CD4-positive, alpha-beta T cell (primary cell): ENCODE data around the gene BLTP3B. TPM values are rescaled to one million over a fixed set of nuclear protein-coding genes. Genes with fewer than 3 reads are reported as not detected.

Experiments used
- ATAC-seq: fragments of 200-7000 bp; cut with Tn5 transposase; one replicate; pipeline ENCODE4 v1.10.0; 2022; ENCODE audit warnings: mild to moderate bottlenecking; ENCODE audit not compliant: poor library complexity
- CTCF ChIA-PET: fragments of 350-600 bp; sonication (Branson Sonifier 250); formaldehyde crosslinking; loops from one replicate; lab custom pipeline; 2021; ENCODE audit warnings: antibody characterized with exemption, inconsistent platforms; lab: Charles Lee
- POLR2A ChIA-PET: fragments of 350-600 bp; sonication (Branson Sonifier 250); formaldehyde crosslinking; loops from one replicate; lab custom pipeline; 2021; ENCODE audit warnings: antibody characterized with exemption, inconsistent platforms; lab: Charles Lee
- DNase-seq, 14 experiments: peaks; one replicate each; pipeline ENCODE4 v3.0.0-alpha.2; 2013 to 2020; ENCODE audit warnings: mixed read lengths in 2 of 14
- H3K27ac ChIP-seq, 2 donors: one replicate each; pipeline versions ENCODE4 v1.5.1 to v1.7.0; 2013; ENCODE audit warnings: low read length in 2 of 2, low read depth in 1 of 2, mild to moderate bottlenecking in 1 of 2
- H3K27me3 ChIP-seq, 2 experiments: 1 replicate in 1 of 2; 2 replicates in 1 of 2; pipeline versions ENCODE4 v1.6.1 to v1.7.0; 2013; ENCODE audit warnings: low read length in 2 of 2, control low read depth in 1 of 2, mild to moderate bottlenecking in 1 of 2, moderate library complexity in 1 of 2; ENCODE audit not compliant: insufficient read depth in 2 of 2, control insufficient read depth in 1 of 2
- H3K36me3 ChIP-seq: one replicate; pipeline ENCODE4 v1.6.1; 2013; ENCODE audit warnings: low read length, control low read depth; ENCODE audit not compliant: insufficient read depth
- H3K4me1 ChIP-seq: one replicate; pipeline ENCODE4 v1.6.1; 2013; ENCODE audit warnings: low read length, control low read depth; ENCODE audit not compliant: insufficient read depth
- H3K4me3 ChIP-seq: one replicate; pipeline ENCODE4 v1.5.1; 2013; ENCODE audit warnings: mild to moderate bottlenecking, low read length, moderate library complexity
- H3K9me3 ChIP-seq, 2 experiments: 1 replicate in 1 of 2; 2 replicates in 1 of 2; pipeline versions ENCODE4 v1.6.1 to v1.7.0; 2013; ENCODE audit warnings: low read length in 2 of 2, mild to moderate bottlenecking in 2 of 2, control low read depth in 1 of 2, moderate library complexity in 1 of 2; ENCODE audit not compliant: control insufficient read depth in 1 of 2, insufficient read depth in 1 of 2
- H3K27ac Mint-ChIP-seq: one replicate; pipeline ENCODE4 v1.8.0; 2020; ENCODE audit warnings: mixed read lengths
- H3K27me3 Mint-ChIP-seq: one replicate; pipeline ENCODE4 v1.8.0; 2021; ENCODE audit warnings: mixed read lengths
- H3K36me3 Mint-ChIP-seq: one replicate; pipeline ENCODE4 v1.8.0; 2021; ENCODE audit warnings: low read depth, mixed read lengths
- H3K4me1 Mint-ChIP-seq: one replicate; pipeline ENCODE4 v1.8.0; 2021; ENCODE audit warnings: low read depth, mixed read lengths
- H3K4me3 Mint-ChIP-seq: one replicate; pipeline ENCODE4 v1.8.0; 2020; ENCODE audit warnings: mild to moderate bottlenecking, mixed read lengths
- H3K9me3 Mint-ChIP-seq: one replicate; pipeline ENCODE4 v1.8.0; 2020; ENCODE audit warnings: mixed read lengths
- intact Hi-C, 2 experiments: fragments of 100-400 bp; cut with DNase I in 1 of 2; cut with micrococcal nuclease in 1 of 2; formaldehyde crosslinking; loops; one replicate each; pipeline versions ENCODE4 v1.15.1 to v1.9.0; 2023 to 2025; cut with DNase I, micrococcal nuclease
- total RNA-seq, 174 experiments: library from RNA in 2 of 174; stranded (reverse) in 2 of 174; gene quantifications; one replicate each; pipeline ENCODE4 v1.2.3 and lab custom pipeline; 2021 to 2026
- TF ChIP-seq, protein P1 (sequence below): fragments of 200-600 bp; IDR thresholded peaks from one replicate; pipeline ENCODE4 v1.8.0; 2022; ENCODE audit warnings: antibody characterized with exemption, mild to moderate bottlenecking

Gene BLTP3B
- total RNA-seq, 2 experiments from 2014 or later, result 23.0 to 23.4 TPM

DNA sequence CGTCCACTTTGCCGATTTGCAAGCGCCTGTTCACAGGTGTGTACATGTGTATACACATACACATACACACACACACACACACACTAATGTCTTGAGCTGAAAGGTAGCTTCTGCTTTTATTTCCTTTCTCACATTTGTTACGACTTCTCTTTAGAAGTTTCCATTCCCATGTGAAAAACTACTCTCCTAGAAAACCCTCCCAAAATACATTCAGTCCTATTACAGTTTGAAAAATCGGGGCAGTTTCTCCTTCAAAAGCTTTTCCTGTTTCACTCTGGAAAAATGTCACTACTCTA lies 3.9 kb downstream of the BLTP3B start:
- no peak overlapping the region for H3K4me3 ChIP-seq
- H3K27ac ChIP-seq, result no peak overlapping the region
- Mint-ChIP-seq H3K4me3 (no peak overlapping the region), H3K4me1 (peaks cover 58% of the 10 kb centered on the region), H3K9me3 (no peaks in the 10 kb centered on the region), H3K27me3 (no peaks in the 10 kb centered on the region), H3K36me3 (peaks cover 6% of the 10 kb centered on the region), H3K27ac (no peak overlapping the region)
- intact Hi-C loops, result no loop called here
- ATAC-seq (no peak), DNase-seq (no peak)
- no peaks in the 10 kb centered on the region for H3K27me3 ChIP-seq
- TF ChIP-seq, protein P1, sequence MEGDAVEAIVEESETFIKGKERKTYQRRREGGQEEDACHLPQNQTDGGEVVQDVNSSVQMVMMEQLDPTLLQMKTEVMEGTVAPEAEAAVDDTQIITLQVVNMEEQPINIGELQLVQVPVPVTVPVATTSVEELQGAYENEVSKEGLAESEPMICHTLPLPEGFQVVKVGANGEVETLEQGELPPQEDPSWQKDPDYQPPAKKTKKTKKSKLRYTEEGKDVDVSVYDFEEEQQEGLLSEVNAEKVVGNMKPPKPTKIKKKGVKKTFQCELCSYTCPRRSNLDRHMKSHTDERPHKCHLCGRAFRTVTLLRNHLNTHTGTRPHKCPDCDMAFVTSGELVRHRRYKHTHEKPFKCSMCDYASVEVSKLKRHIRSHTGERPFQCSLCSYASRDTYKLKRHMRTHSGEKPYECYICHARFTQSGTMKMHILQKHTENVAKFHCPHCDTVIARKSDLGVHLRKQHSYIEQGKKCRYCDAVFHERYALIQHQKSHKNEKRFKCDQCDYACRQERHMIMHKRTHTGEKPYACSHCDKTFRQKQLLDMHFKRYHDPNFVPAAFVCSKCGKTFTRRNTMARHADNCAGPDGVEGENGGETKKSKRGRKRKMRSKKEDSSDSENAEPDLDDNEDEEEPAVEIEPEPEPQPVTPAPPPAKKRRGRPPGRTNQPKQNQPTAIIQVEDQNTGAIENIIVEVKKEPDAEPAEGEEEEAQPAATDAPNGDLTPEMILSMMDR, result no peak
- no peaks in the 10 kb centered on the region for H3K36me3 ChIP-seq
- POLR2A ChIA-PET, result no interaction called here
- CTCF ChIA-PET, result interaction anchor here (1.8 to 2.8 kb wide), 2 partner anchors 10 to 16 kb away, joined by 8 to 12 read pairs; no protein-coding TSS in a partner anchor
- H3K4me1 ChIP-seq, result peaks cover 20% of the 10 kb centered on the region
- H3K9me3 ChIP-seq, result no peaks in the 10 kb centered on the region

DNA sequence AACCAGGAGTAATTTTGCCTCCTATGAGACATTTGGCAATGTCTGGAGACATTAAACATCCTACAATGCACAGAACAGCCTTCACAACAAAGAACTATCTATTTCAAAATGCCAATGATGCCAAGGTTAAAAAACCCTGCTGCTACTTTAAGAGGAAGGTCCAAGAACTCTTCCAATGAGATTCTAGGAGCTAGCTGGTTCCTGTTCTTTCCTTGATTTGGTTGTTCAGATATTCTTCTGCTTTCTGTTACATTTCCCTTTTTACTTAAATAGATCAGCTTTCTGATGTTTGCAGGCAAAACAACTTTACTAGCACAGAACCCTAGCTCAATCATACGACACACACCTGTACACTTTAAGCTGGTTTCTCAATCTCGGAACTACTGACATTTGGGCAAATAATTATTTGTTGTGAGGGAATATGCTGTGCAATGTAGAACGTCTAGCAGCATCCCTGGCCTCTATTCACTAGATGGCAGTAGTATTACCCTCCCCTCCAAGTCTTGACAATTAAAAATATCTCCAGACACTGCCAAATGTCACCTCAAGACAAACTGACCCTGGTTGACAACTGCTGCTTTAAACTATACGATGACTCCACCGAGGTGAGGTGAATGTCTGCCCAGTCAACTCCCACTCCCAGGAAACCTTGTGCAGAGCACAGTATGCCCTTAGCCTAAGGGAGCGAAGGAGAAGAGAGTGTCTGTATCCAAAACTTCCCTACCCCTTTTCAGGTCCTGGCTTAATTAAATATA lies 4.4 kb downstream of the BLTP3B start:
- Histone ChIP-seq H3K4me3 (no peak overlapping the region), H3K9me3 (no peaks in the 10 kb centered on the region), H3K36me3 (no peaks in the 10 kb centered on the region), H3K27ac (no peak overlapping the region), H3K4me1 (peaks cover 18% of the 10 kb centered on the region), H3K27me3 (no peaks in the 10 kb centered on the region)
- TF ChIP-seq, protein P1, result peak; percentile 14
- Mint-ChIP-seq H3K9me3 (no peaks in the 10 kb centered on the region), H3K4me1 (peaks cover 53% of the 10 kb centered on the region), H3K27me3 (no peaks in the 10 kb centered on the region), H3K36me3 (peaks cover 6% of the 10 kb centered on the region), H3K27ac (no peak overlapping the region), H3K4me3 (no peak overlapping the region)
- ATAC-seq (no peak), DNase-seq (peak in 3 of 14 experiments; percentile 28 to 45 (median 45))
- ChIA-PET CTCF (interaction anchor here (2.8 kb wide), 1 partner anchor 17 kb away, joined by 12 read pairs; no protein-coding TSS in a partner anchor), POLR2A (no interaction called here)
- intact Hi-C loops, result no loop called here

DNA sequence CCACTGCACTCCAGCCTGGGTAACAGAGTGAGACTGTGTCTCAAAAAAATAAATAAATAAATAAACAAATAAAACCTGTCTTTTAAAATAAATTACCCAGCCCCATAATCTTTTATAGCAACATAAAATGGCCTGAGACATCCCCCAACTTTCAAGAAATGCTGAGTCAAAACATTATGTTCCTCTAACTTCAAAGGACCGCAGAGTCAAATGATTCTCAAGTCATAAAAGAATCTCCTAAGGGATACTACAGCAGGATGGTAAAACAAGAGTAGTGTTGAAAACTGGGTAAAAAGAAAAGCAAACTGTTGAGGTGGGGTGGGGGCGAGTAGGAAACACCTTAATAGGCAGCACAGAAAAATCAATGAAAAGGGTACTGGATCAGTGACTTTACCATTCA lies 9.5 kb downstream of the BLTP3B start:
- no peak overlapping the region for H3K4me3 ChIP-seq
- POLR2A ChIA-PET, result no interaction called here
- H3K4me1 ChIP-seq, result peaks cover 2% of the 10 kb centered on the region
- peaks cover 34% of the 10 kb centered on the region for H3K4me1 Mint-ChIP-seq
- no peaks in the 10 kb centered on the region for H3K27me3 Mint-ChIP-seq
- no peaks in the 10 kb centered on the region for H3K9me3 Mint-ChIP-seq
- CTCF ChIA-PET, result no interaction called here
- intact Hi-C loops, result no loop called here
- no peak overlapping the region for H3K27ac ChIP-seq
- DNase-seq (no peak), ATAC-seq (no peak)
- no peak overlapping the region for H3K27ac Mint-ChIP-seq
- H3K27me3 ChIP-seq, result no peaks in the 10 kb centered on the region
- H3K9me3 ChIP-seq, result peaks cover 0 to 8% of the 10 kb centered on the region in 2 experiments
- TF ChIP-seq, protein P1, result no peak
- no peaks in the 10 kb centered on the region for H3K36me3 Mint-ChIP-seq
- H3K36me3 ChIP-seq, result no peaks in the 10 kb centered on the region
- no peak overlapping the region for H3K4me3 Mint-ChIP-seq
